HG03460 (cell line): ENCODE measurements around the gene UBXN1.

Experiments used
- ATAC-seq: cut with Tn5 transposase; IDR thresholded peaks from one replicate; pipeline ENCODE4 v1.9.1; 2021; ENCODE audit not compliant: unreplicated experiment

Gene UBXN1, protein sequence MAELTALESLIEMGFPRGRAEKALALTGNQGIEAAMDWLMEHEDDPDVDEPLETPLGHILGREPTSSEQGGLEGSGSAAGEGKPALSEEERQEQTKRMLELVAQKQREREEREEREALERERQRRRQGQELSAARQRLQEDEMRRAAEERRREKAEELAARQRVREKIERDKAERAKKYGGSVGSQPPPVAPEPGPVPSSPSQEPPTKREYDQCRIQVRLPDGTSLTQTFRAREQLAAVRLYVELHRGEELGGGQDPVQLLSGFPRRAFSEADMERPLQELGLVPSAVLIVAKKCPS

DNA sequence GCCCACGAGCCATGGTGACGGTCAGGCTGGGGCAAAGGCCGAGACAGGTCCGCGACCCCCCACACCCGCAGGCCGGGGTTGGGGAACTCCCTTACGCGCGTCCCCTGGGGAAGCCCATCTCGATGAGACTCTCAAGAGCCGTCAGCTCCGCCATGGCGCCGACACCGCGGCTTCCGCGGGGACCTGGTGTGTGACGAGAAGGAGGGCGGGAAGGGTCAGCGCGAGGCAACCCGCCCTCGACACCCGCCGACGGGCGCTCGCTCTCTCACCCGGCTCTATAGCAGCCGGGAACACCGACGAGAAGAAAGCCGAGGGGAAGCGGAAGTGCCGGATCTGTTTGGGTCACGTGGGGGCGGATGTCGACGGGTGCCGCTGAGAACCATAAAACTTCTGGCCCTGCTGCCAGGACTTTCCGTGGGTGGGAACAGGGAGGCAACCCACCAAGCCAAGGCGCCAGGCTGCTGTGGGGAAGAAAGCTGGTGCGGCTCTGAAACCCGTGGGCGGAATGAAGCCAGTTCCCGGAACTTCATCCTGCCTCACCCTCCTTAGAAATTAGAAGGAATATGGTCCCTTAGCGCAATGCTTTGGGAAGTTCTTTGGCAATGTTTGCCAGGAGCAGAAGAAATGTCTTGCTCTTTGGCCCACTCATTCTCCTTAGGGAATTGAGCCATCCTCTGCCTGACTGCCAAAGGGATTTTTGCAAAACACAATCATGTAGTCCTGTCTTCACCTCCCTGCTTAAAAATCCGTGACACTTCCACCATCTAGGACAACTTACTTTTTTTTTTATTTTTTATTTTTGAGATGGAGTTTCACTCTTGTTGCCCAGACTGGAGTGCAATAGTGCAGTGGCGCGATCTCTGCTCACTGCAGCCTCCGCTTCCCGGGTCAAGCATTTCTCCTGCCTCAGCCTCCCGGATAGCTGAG lies at the start of gene UBXN1:
Gene UBXN1 (minus strand): TSS at position 304 of the 927 bp plus-strand sequence. CDS start 150 bp downstream, at position 154.
- ATAC-seq = peak; percentile 80

GRCh38 chr11:62728171-62728988 lies 49.5 kb upstream of the UBXN1 start, which contains the start of gene TTC9C:
TTC9C (plus strand) TSS chr11:62728486; CDS start chr11:62728849, 363 bp downstream.
- ATAC-seq = peak; percentile 19

- peak; percentile 47 for ATAC-seq
Observed at GRCh38 chr11:62727872-62728170, 48.9 kb upstream of the UBXN1 start.

- peak; percentile 64 for ATAC-seq
Observed at GRCh38 chr11:62727165-62727871, 48.4 kb upstream of the UBXN1 start, which contains the start of gene HNRNPUL2. HNRNPUL2 (minus strand) TSS chr11:62727457; CDS start chr11:62727156, 301 bp downstream.

GRCh38 chr11:62726915-62727164 lies 48.0 kb upstream of the UBXN1 start:
- no peak for ATAC-seq

GRCh38 chr11:62726156-62726914 lies 47.5 kb upstream of the UBXN1 start:
- ATAC-seq = no peak

GRCh38 chr11:62725646-62726045 lies 46.8 kb upstream of the UBXN1 start:
- ATAC-seq = no peak

- ATAC-seq = no peak
Observed at GRCh38 chr11:62724171-62724570, 45.3 kb upstream of the UBXN1 start.

DNA sequence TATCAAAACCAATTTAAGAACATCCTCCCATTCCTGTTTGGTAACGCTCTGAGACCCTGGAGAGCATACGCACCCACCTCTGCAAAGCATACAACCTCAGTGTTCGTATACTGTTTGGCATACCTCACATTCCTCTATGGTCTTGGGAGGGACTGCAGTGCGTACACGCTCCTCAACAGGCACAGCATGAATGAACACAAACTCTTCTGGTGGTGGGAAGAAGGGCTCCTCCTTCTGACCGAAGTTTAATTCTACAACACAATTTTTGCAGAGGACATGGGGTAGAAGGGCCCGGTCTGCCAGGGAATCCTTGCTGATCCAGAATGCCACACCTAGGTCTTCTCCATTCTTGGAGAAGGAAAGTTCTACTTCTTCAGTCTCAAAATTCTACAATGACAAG lies 43.1 kb upstream of the UBXN1 start:
- ATAC-seq = no peak

DNA sequence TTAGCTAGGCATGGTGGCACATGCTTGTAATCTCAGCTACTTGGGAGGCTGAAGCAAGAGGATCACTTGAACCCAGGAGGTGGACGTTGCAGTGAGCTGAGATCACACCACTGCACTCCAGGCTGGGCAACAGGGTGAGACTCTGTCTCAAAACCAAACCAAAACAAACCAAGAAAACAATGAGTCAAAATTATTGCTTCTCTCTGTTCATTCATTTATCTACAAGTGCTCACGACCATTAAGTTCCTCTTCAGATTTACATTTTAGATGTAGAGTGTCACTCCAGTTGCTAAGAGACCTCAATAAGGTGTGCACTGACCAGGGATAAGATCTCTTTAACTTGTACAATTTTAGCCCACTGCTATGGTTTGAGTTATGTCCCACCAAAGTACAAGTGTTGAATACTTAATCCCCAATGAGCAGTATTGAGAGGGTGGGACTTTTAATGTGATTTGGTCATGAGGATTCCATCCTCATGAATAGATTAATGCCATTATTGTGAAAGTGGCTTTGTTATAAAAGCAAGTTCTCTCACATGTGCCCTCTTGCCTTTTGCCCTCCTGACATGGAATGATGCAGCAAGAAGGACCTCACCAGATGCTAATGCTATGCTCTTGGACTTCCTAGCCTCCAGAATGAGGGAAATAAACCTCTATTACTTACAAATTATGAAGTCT lies 40.6 kb upstream of the UBXN1 start:
- ATAC-seq = no peak

GRCh38 chr11:62716816-62717215 lies 37.9 kb upstream of the UBXN1 start:
- ATAC-seq = no peak

- no peak for ATAC-seq
Observed at GRCh38 chr11:62716206-62716605, 37.3 kb upstream of the UBXN1 start.

DNA sequence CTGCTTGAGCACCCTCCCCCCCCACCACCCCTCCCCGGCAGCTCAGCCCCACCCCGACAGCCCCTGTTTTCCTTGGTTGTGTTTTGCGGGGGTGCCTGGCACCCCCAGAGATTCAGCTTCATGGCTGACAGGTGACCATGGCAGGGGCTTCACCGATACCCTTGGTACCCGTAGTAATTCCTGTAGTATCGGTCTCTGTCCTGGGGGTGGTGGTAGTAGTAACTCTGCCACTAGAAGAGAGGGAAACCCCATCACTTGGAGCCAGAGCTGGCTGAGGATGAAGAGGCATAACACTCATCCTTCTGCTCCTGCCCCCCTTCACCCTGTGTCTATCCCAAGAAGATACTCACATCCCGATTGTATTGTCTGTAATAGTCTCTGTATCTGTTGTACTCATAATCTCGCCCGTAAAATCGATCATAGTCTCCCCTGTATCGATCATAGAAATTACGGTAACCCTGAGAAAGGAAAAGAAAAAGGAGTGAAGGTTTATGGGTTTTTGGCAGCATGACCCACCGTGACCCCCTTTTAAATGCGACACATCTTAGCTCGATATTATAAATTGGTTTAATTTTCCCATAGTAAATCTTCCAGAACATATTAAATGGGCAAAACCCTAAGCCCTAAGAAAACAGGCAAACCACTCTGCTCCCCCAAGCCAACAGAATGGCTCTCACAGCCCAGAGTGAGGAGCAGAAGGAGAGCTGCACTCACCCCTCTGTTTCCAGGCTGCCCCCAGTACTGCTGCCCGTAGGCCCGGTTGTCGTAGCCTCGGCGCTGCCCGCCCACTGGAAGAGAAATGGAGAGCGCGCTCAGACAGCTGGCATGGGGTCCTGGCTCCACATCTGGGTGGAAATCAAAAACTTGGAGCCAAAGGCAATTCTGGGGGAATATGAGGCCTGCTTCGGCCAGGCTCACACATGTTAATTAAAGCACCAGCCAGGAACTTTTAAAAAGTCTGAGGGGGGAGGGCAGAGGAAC lies 36.6 kb upstream of the UBXN1 start:
- ATAC-seq = no peak

DNA sequence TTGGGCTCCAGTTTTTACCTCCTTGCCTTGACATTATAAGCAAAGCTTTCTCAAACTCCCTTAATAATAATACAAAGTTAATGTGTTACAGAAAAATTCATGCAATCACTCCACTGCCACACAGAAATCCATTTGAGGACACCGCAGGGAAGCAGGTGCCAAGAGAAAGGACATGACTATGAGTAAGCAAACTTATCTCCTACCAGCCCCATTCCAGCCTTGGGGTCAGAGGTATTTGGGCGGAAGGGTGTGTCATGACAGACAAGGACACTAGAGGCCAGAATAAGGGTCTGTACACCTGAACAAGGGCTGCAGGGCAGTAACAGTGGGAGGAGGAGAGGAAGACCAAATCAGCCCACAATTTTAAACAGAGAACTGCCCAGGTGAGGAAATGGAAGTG lies 34.5 kb upstream of the UBXN1 start:
- no peak for ATAC-seq

- ATAC-seq = no peak
Observed at GRCh38 chr11:62712861-62713260, 34.0 kb upstream of the UBXN1 start.

DNA sequence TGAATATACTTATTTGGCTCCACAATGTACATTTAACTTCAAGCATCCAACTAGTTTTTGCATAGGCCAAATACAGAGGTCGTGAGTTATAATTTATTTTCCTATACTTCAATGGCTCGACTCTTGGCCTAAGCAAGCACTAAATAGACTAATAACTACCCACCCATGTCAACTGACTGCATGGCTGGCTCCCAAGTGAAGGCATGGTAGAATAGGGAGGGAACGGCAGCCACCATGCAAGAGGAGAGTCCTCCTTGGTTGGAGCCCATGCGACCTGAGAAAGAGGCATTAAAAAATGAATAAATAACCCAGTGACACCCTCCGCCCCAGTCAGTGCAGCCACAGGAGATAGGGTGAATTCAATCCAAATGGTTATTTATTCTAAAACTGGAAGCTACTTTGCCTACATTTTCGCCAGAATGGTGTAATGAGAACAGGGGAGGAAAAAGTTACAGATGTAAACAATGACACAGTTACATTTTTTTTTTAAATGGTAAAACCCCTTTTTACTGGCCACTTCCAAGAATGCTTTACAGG lies 33.5 kb upstream of the UBXN1 start:
- ATAC-seq = no peak

- ATAC-seq = no peak
Observed at GRCh38 chr11:62710001-62710345, 31.1 kb upstream of the UBXN1 start.
